ENCODE results near the gene HSH2D.
"Not testable (repeated sequence)": the region's sequence is repeated elsewhere in the genome, so short reads cannot be mapped to it uniquely, and the experiment has no call there.

HSH2D gene, protein sequence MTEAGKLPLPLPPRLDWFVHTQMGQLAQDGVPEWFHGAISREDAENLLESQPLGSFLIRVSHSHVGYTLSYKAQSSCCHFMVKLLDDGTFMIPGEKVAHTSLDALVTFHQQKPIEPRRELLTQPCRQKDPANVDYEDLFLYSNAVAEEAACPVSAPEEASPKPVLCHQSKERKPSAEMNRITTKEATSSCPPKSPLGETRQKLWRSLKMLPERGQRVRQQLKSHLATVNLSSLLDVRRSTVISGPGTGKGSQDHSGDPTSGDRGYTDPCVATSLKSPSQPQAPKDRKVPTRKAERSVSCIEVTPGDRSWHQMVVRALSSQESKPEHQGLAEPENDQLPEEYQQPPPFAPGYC

GRCh38 chr19:16143399-16144215 lies at the start of gene HSH2D:
TSS of gene HSH2D (plus strand) at chr19:16143685. CDS start at chr19:16148751, 5,066 bp downstream.
- DNase-seq = peak; percentile 66

DNA sequence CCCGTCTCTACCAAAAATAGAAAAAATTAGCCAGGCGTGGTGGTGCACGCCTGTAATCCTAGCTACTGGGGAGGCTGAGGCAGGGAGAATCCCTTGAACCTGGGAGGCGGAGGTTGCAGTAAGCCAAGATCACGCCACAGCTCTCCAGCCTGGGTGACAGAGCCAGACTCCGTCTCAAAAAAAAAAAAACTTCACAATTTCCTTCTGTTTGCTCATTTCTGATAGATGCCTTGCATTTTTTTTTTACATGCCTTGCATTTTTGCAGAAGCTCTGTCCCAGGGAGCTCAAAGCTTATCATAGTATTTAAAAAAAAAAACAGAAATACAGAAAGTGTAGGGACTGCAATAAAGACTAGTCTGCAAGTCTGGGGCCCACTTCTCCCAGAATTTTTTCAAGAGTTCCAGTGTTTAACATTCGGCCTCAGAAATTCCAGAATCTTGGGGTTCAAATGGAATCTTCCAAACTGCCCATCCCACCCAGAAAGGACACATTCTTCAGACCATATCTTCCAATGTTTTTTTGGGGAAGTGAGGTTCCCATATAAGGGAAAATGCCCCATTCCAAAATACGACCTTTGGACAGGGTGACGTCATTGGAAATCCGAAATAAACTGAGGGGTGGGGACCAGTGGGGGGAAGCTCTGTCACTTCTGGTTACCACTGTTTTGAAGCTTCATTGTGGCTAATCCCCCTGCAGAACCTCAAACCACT lies 49.0 kb upstream of the HSH2D start:
- DNase-seq = no peak

- DNase-seq = no peak
These were observed 48.4 kb upstream of the HSH2D start for GRCh38 chr19:16095071-16095571.

GRCh38 chr19:16096280-16096855 lies 47.1 kb upstream of the HSH2D start:
- DNase-seq = no peak

DNA sequence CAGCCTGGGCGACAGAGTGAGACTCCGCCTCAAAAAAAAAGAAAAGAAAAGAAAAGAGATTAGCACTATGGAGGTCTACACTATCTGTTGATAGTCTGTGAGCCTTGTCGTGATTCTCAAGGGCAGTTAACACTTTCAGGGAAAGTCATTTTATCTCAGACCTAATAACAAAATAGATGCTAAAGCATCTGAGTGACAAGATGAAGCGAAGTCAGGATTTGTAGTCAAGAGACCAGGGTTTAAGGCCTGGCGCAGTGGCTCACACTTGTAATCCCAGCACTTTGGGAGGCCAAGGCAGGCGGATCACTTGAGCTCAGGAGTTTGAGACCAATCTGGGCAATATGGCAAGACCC lies 45.1 kb upstream of the HSH2D start:
- DNase-seq = no peak

DNA sequence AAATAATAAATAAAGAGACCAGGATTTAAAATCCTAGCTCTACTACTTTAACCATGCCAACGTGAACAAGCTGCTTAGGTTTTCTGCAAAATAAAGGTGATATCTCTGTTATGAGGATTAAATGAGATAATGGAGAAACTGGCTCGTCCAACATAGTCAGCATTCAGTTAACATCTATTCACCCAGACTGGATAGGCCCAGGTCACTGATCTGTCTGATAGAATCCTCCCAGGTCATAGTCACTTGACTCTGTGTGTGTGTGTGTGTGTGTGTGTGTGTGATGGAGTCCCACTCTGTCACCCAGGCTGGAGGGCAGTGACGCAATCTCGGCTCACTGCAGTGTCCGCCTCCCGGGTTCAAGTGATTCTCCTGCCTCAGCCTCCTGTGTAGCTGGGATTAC lies 44.7 kb upstream of the HSH2D start:
- DNase-seq = no peak

DNA sequence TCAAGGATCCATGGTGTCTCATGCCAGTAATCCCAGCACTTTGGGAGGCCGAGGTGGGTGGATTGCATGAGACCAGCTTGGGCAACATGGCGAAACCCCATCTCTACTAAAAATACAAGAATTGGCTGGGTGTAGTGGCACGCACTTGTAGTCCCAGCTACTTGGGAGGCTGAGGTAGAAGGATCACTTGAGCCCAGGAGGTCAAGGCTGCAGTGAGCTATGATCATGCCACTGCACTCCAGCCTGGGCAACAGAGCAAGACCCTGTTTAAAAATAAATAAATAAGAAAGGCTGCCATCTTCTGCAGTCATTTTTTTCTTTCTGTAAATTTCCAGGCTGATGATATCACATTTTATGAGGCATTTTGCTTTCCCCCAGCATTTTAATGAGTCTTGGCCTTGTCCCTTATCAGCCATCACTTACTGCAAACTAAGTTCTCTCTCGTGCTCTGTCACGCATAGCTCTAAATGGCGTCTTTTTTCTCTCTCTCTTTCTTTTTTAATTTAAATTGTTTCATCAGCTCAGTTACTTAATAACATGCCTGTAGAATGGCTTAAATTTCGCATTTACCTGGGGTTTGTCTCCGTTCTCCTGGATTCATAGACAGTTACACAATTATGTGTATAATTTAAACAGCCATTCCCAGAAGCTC lies 44.0 kb upstream of the HSH2D start:
- DNase-seq = not testable (repeated sequence)

DNA sequence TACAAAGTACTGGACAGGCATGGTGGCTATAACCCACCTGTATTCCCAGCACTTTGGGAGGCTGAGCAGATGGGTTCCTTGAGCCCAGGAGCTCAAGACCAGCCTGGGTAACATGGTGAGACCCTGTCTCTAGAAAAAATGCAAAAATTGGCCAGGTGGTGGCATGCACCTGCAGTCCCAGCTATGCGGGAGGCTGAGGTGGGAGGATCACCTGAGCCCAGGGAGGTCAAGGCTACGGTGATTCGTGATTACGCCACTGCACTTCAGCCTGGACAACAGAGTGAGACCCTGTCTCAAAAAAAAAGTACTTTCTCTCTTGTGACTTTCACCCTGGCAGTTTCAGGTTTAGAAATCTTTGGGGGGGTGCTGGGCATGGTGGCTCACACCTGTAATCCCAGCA lies 43.0 kb upstream of the HSH2D start:
- no peak for DNase-seq

DNA sequence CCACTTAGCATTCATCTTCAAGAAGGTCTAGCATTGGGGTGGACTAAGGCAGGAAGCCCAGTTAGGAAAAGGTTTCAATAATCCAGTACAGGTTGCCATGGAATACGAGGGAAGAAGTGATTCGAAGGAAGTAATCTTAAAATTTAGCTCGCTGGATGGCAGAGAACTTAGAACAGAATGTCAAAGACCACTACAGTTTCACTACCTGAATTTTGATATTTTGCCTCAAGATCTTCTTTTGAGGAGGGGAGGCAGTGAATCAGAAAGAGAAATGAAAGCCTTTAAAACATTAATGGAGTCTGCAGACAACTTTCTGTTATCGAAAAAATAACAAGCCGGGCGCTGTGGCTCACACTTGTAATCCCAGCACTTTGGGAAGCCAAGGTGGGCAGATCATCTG lies 38.8 kb upstream of the HSH2D start:
- DNase-seq = no peak

DNA sequence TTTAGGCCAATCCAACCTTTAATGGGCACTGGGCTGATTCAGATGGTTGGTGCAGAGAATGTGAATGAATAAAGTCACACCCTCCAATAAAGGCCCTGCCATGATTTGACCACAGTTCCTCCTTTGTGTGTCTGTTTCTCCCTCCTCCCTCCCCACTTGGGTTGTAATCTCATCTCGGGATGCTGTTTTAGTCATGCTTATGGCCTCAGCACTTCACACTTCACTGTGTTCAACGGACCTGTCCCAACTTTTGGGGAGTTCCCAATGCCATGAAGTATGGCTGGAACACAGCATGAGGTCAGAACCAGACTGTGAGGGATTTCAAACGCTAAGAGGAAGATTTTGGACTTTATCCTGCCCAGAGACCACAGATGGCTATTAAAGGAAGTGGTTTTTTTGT lies 37.4 kb upstream of the HSH2D start:
- no peak for DNase-seq

GRCh38 chr19:16111160-16111908 lies 32.2 kb upstream of the HSH2D start, which contains the start of gene RAB8A:
TSS of gene RAB8A (plus strand) at chr19:16111889. CDS start at chr19:16111902, 13 bp downstream.
- DNase-seq = peak; percentile 95

DNA sequence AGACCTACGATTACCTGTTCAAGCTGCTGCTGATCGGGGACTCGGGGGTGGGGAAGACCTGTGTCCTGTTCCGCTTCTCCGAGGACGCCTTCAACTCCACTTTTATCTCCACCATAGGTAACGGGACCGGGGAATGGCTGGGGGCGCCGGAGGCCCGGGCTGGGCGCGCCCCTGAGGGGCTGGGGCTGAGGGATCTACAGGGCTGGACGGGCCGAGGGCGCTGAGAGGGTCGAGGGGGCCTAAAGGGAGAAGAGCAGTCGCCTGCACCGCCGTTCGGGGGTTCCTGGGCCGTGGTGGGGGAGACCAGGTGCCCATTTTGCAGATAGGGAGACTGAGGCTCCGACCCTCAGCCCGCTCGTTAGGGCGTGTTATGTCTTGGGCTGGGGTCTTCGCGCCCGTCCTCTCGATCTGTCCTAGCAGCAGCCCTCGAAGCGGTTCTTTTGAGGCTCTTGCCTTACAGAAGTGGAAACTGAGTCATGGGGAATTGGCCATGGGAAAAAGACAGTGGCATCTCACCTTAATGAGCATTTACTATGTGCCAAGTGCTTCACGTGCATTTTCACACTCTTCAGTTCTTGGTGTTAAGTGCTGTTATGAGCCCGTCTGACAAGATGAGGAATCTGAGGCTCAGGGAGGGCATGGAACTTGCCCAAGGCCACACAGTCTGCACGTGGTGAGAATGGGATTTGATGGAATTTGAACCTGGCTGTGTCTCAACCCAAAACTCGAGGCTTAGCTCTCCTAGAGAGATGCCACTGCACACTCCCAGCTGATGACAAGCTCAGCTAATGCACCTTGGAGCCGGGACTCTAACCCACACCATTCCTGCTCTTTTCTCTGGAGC lies 31.4 kb upstream of the HSH2D start:
- DNase-seq = no peak

- DNase-seq = no peak
These were observed 30.7 kb upstream of the HSH2D start for GRCh38 chr19:16112778-16113177.

DNA sequence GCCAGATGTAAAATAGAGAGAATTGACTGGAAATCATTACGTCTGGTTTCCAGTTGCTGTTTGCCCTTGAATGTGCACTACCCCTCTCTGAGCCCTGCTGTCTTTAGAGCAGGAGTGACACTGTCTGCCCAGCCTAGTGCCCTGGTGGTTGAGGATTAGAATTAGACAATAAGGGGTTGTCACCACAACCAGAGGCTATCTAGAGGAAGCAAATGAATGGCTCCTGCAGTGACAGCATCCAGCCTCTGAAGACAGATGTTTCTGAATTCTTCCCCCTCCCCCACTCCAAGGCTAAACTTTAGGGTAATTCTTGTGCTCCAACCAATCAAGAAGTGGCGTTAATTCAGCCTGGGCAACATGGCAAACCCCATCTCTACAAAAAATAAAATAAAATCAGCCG lies 29.8 kb upstream of the HSH2D start:
- DNase-seq = no peak

GRCh38 chr19:16115301-16116039 lies 28.0 kb upstream of the HSH2D start:
- DNase-seq = no peak

- no peak for DNase-seq
These were observed 27.4 kb upstream of the HSH2D start for GRCh38 chr19:16116067-16116466.

DNA sequence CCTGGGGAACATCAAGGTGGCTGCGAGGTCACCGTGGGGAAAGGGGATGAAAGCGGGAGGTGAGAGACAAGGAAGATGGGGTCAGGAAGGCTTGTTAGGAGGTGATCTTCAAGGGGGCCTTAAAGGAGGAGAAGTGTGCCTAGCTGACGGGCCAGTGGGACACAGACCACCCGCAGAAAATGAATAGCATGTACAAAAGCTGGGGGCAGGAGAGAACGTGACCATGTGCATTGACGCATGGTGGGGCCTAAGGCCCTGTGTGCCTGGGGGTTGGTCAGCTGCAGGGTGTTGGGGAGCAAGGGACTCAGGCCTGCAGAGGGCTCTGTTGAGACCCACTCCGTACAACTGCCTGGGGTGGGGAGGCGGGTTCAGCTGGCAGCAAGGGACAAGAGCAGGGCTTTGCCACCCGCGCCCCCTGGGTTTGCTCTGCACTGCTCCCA lies 25.9 kb upstream of the HSH2D start:
- DNase-seq = no peak

DNA sequence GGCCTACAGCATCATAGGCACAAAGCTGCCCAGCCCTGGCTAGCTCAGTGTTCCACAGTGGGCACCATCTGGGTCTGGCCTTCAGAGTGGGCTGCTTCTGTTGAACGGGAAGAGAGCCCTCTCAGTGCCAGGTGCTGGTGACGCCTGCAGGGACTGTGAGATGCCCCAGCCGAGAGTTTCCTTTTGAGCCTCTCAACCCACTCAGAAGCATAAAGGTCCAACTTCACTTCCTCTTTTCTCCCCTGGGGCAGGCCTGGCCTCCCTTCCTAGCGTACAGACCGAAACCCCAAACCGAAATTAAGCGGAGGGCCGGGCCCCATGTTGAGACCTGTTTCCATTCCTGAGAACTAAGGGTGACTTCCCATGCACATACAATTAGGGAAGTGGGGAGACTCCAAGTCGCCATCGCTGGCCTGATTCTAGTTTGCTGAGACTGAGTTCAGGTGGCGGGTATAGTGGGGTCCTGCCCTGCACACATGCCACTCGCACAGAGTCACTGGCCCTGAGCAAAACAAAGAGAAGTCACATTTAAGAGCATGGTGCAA lies 24.9 kb upstream of the HSH2D start:
- DNase-seq = no peak

- not testable (repeated sequence) for DNase-seq
These were observed 24.2 kb upstream of the HSH2D start for GRCh38 chr19:16119075-16119857.

All from DMS79 treated with DMSO at 0.1 percent for 48 hours (cell line).